ENCODE measurements around the gene MFF.

The MFF gene

DNA sequence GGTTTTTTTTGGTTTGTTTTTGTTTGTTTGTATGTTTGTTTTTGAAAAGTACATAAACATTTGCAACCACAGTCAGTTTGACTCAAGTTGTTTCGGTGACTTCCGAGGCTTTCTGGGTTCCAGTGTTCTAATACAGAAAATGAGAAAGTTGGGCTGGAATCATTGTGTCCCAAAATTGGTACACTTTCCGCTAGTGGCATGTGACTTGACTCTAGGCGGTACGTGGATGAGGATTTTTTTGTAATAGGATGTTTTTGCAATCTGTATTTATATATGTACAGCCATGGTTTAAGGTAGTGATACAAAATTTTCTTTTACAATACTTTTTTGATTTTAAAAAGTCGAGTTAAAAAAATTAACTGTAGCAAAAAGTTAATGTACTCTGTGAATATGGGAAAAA lies 1.7 kb downstream of the MFF start:
- Histone ChIP-seq H3K4me3 (ENCODE audit: low read depth, low read length) (peak overlapping the region; percentile 95), H3K4me1 (ENCODE audit: control insufficient read depth, insufficient read depth, low read length) (peaks cover 4% of the 10 kb centered on the region), H3K27ac (ENCODE audit: extremely low read depth, low read depth, low read length) (no peak overlapping the region), H3K9me3 (ENCODE audit: control insufficient read depth, insufficient read depth, low read depth, low read length) (no peaks in the 10 kb centered on the region), H3K36me3 (ENCODE audit: control insufficient read depth in 2 of 2, insufficient read depth in 1 of 2, low read length in 2 of 2) (peaks cover 3 to 25% of the 10 kb centered on the region in 2 experiments)
- ChIA-PET POLR2A (interaction anchor here (1.0 kb wide), 1 partner anchor 10 kb away, joined by 3 read pairs; no protein-coding TSS in a partner anchor), CTCF (no interaction called here)
- no peak for TF ChIP-seq ZBTB17 (tag by site-specific recombination; IDR thresholded peaks at IDR 0.05)
- TF ChIP-seq ZNF280D (tag by site-specific recombination; IDR thresholded peaks at IDR 0.05), result no peak
- TF ChIP-seq ZNF76 (tag by site-specific recombination; IDR thresholded peaks at IDR 0.05; ENCODE audit: borderline replicate concordance, low read depth), result no peak
- TF ChIP-seq ZNF426 (tag by site-specific recombination; IDR thresholded peaks at IDR 0.05), result no peak

- Histone ChIP-seq H3K4me3 (ENCODE audit: low read depth, low read length) (no peak overlapping the region), H3K9me3 (ENCODE audit: control insufficient read depth, insufficient read depth, low read depth, low read length) (no peaks in the 10 kb centered on the region), H3K27ac (ENCODE audit: extremely low read depth, low read depth, low read length) (no peak overlapping the region), H3K4me1 (ENCODE audit: control insufficient read depth, insufficient read depth, low read length) (no peaks in the 10 kb centered on the region), H3K36me3 (ENCODE audit: control insufficient read depth in 2 of 2, insufficient read depth in 1 of 2, low read length in 2 of 2) (peaks cover 27 to 62% of the 10 kb centered on the region in 2 experiments)
- ChIA-PET CTCF (interaction anchor here (0.5 to 1.4 kb wide), 4 partner anchors 8 to 527 kb away, joined by 3 to 5 read pairs (median 4); no protein-coding TSS in a partner anchor), POLR2A (interaction anchor here (1.2 kb wide), 1 partner anchor 8 kb away, joined by 4 read pairs; no protein-coding TSS in a partner anchor)
- TF ChIP-seq, protein P1, sequence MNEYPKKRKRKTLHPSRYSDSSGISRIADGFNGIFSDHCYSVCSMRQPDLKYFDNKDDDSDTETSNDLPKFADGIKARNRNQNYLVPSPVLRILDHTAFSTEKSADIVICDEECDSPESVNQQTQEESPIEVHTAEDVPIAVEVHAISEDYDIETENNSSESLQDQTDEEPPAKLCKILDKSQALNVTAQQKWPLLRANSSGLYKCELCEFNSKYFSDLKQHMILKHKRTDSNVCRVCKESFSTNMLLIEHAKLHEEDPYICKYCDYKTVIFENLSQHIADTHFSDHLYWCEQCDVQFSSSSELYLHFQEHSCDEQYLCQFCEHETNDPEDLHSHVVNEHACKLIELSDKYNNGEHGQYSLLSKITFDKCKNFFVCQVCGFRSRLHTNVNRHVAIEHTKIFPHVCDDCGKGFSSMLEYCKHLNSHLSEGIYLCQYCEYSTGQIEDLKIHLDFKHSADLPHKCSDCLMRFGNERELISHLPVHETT (tag by site-specific recombination; IDR thresholded peaks at IDR 0.05), result no peak
- TF ChIP-seq ZNF221 (tag by site-specific recombination; IDR thresholded peaks at IDR 0.05; ENCODE audit: borderline replicate concordance) (no peak), BCL6B (tag by site-specific recombination; IDR thresholded peaks at IDR 0.05) (no peak), ZNF548 (tag by site-specific recombination; IDR thresholded peaks at IDR 0.05) (no peak), ZXDB (tag by site-specific recombination; IDR thresholded peaks at IDR 0.05) (no peak), KLF9 (tag by site-specific recombination; IDR thresholded peaks at IDR 0.05; ENCODE audit: low read depth) (no peak), ZNF596 (tag by site-specific recombination; IDR thresholded peaks at IDR 0.05) (no peak), ZNF37A (tag by site-specific recombination; IDR thresholded peaks at IDR 0.05) (no peak), ZNF391 (tag by site-specific recombination; IDR thresholded peaks at IDR 0.05; ENCODE audit: borderline replicate concordance, low read depth) (no peak), SCRT1 (tag by site-specific recombination; IDR thresholded peaks at IDR 0.05; ENCODE audit: borderline replicate concordance) (no peak), ZNF10 (tag by site-specific recombination; IDR thresholded peaks at IDR 0.05) (no peak), ZSCAN30 (tag by site-specific recombination; IDR thresholded peaks at IDR 0.05) (no peak), ZNF555 (tag by site-specific recombination; conservative IDR thresholded peaks at IDR 0.05) (no peak), ZNF658 (tag by site-specific recombination; IDR thresholded peaks at IDR 0.05) (no peak)
- TF ChIP-seq, protein P2, sequence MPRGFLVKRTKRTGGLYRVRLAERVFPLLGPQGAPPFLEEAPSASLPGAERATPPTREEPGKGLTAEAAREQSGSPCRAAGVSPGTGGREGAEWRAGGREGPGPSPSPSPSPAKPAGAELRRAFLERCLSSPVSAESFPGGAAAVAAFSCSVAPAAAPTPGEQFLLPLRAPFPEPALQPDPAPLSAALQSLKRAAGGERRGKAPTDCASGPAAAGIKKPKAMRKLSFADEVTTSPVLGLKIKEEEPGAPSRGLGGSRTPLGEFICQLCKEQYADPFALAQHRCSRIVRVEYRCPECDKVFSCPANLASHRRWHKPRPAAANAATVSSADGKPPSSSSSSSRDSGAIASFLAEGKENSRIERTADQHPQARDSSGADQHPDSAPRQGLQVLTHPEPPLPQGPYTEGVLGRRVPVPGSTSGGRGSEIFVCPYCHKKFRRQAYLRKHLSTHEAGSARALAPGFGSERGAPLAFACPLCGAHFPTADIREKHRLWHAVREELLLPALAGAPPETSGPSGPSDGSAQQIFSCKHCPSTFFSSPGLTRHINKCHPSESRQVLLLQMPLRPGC (tag by site-specific recombination; IDR thresholded peaks at IDR 0.05), result no peak
Measured at GRCh38 chr2:227335713-227336112, 10.7 kb downstream of the MFF start.

Data from HEK293 (cell line).